ENCODE results near the gene GPR87.

Gene GPR87

DNA sequence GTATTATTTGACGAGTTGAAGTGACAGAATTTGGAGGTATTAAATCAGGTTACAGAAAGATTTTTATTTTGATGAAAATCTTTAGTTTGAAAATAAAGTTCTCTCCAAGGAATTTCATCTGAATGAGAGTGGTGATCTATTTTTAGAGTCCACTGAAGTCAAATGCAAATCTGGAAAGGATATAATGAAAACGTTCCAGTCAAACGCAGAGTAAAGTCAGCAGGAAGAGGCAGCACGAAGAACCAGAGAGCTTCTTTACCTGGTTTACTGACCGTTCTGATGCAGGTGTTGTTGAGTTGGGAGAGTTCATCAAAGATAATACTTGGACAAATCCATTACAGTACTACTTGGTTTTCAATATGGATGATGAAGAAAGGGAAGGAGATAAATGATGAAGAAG is 47.0 kb downstream of the GPR87 start:
- no peaks in the 10 kb centered on the region for H3K4me1 ChIP-seq

DNA sequence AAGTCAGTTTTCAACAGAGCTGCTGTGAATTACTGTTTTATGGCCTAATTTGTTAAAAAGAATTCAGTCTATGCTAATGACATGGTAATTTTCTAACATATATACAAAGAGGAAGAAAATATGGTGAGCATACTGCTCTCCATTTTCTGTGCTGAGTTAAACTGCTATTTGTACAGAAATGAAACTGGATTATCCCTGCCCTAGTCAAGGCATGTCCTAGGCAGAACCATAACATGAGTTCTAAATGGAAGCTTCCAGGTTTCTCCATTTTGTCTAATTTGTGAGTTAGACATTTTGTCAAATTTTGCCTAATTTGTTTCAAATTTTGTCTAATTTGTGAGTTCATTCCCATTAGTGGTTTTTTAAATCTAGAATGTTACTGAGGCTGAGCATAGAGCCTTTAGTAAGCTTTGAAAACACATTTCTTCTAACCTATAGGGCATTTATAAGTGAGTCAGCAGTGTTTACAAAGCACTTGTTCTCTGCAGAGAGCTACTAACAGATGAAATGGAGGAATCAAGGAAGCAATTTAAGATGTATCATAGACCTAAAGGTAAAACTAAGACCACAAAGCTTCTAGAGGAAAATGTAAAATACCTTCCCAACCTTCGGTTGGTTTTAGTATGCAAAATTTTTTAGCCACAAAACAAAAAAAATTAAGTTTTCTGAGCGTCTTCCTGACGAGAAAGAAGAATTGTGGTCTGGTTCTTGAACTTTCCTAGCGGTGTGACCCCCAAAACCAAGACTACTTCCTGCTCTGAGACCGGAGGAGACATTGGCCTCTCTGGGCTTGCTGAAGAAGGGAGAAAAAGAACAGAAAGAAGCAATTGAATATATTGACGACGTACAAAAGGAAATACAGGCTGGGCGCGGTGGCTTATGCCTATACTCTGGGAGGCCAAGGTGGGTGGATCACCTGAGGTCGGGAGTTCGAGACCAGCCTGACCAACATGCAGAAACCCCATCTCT is 48.1 kb downstream of the GPR87 start:
- Histone ChIP-seq H3K4me1 (no peaks in the 10 kb centered on the region), H3K36me3 (no peaks in the 10 kb centered on the region), H3K9me3 (no peaks in the 10 kb centered on the region), H3K4me3 (ENCODE audit: low read depth, low read length) (no peak overlapping the region), H3K27me3 (no peaks in the 10 kb centered on the region)
- no peak for DNase-seq
- TF ChIP-seq, protein P1, sequence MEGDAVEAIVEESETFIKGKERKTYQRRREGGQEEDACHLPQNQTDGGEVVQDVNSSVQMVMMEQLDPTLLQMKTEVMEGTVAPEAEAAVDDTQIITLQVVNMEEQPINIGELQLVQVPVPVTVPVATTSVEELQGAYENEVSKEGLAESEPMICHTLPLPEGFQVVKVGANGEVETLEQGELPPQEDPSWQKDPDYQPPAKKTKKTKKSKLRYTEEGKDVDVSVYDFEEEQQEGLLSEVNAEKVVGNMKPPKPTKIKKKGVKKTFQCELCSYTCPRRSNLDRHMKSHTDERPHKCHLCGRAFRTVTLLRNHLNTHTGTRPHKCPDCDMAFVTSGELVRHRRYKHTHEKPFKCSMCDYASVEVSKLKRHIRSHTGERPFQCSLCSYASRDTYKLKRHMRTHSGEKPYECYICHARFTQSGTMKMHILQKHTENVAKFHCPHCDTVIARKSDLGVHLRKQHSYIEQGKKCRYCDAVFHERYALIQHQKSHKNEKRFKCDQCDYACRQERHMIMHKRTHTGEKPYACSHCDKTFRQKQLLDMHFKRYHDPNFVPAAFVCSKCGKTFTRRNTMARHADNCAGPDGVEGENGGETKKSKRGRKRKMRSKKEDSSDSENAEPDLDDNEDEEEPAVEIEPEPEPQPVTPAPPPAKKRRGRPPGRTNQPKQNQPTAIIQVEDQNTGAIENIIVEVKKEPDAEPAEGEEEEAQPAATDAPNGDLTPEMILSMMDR (IDR thresholded peaks at IDR 0.05; ENCODE audit: low read depth, low read length), result no peak

More for the DNA sequence above, 47.0 kb downstream of the GPR87 start:
- Histone ChIP-seq H3K4me3 (ENCODE audit: low read depth, low read length) (no peak overlapping the region), H3K36me3 (no peaks in the 10 kb centered on the region), H3K27me3 (no peaks in the 10 kb centered on the region), H3K9me3 (no peaks in the 10 kb centered on the region)
- DNase-seq, result no peak
- TF ChIP-seq, protein P1 (IDR thresholded peaks at IDR 0.05; ENCODE audit: low read depth, low read length), result no peak

DNA sequence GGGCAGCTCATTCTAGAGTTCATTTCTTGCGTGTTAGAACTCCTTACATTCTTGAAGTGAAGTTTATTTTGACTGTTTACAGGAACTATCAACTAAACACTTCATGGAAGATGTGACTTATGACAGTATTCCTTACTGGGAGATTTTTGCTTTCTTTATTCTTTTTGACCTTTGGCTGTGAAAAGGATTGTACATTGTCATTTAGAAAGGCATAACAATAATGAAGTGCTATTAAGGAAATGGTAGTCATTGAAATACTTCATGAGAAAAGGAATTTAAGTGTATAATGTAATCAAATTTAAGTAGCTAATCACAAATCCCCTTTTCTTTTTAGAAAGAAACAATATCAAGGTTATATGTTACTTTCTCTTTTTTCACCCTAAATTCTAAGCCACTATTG is 49.6 kb downstream of the GPR87 start:
- Histone ChIP-seq H3K4me1 (no peaks in the 10 kb centered on the region), H3K9me3 (no peaks in the 10 kb centered on the region), H3K27me3 (no peaks in the 10 kb centered on the region), H3K36me3 (no peaks in the 10 kb centered on the region), H3K4me3 (ENCODE audit: low read depth, low read length) (no peak overlapping the region)
- DNase-seq, result no peak
- TF ChIP-seq, protein P1 (IDR thresholded peaks at IDR 0.05; ENCODE audit: low read depth, low read length), result no peak

DNA sequence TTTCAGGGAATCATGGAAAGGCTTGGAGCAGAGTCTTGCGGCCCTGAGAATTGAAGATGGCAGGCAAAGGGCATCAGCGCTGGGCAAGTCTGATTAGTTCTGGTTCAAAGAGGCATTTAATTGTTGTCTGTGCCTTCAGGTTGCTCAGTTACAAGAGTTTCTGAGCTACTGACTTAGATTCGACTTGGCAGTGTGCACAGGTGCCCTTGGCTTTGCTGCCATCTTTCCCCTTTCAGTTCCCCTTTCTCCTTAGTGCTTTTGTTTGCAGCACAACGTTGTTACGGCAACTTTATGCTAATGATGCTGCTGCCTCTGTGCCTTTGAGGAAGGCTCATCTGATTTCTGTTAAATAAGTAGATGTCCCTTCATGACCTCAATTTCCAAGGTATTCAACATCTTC is 50.8 kb downstream of the GPR87 start:
- Histone ChIP-seq H3K4me3 (ENCODE audit: low read depth, low read length) (no peak overlapping the region), H3K36me3 (no peaks in the 10 kb centered on the region), H3K4me1 (no peaks in the 10 kb centered on the region), H3K9me3 (no peaks in the 10 kb centered on the region), H3K27me3 (no peaks in the 10 kb centered on the region)
- TF ChIP-seq, protein P1 (IDR thresholded peaks at IDR 0.05; ENCODE audit: low read depth, low read length), result no peak
- DNase-seq, result no peak

DNA sequence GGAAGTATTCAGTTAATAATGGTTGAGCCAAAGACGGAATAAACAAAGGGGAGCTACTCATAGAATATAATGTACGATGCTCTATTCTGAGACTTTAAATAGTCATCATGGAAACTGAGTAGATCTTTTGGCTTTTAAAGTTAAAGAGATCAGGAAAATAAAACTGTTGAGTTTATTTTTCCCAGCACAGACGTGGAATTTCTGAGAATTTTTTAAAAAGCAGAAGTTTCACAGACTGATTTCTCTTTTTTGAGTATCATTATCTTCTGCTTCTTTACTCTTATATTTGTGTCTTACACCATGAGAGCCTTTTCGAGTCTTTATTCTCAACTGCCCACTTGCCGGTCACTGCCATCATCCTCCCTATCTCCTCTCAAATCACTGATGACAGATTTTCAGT is 51.5 kb downstream of the GPR87 start:
- Histone ChIP-seq H3K27me3 (no peaks in the 10 kb centered on the region), H3K9me3 (no peaks in the 10 kb centered on the region), H3K4me3 (ENCODE audit: low read depth, low read length) (no peak overlapping the region), H3K36me3 (no peaks in the 10 kb centered on the region), H3K4me1 (no peaks in the 10 kb centered on the region)
- TF ChIP-seq, protein P1 (IDR thresholded peaks at IDR 0.05; ENCODE audit: low read depth, low read length), result no peak
- DNase-seq, result no peak

DNA sequence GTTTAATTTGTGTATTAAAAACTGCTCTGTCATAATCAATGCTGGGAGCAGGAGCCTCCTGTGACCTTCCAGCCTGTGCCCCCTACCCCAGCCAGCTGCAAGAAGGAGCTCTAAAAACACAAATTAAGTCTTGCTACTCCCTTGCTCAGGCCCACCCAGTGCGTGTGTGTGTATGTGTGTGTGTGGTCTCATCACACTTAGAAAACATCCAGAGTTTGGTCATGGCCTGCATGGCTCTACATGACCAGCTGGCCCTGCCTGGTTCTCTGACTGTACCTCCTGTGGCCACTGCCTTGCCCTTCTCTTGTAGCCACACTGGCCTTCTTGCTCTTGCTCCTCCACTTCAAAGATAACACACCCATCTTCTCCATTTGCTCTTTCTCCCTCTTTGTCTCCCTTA is 52.0 kb downstream of the GPR87 start:
- DNase-seq, result no peak
- no peaks in the 10 kb centered on the region for H3K27me3 ChIP-seq
- TF ChIP-seq, protein P1 (IDR thresholded peaks at IDR 0.05; ENCODE audit: low read depth, low read length), result no peak
- H3K4me3 ChIP-seq (ENCODE audit: low read depth, low read length), result no peak overlapping the region
- no peaks in the 10 kb centered on the region for H3K9me3 ChIP-seq
- H3K4me1 ChIP-seq, result no peaks in the 10 kb centered on the region
- H3K36me3 ChIP-seq, result no peaks in the 10 kb centered on the region
